ENCODE results near the gene DPF3.

DPF3 gene

DNA sequence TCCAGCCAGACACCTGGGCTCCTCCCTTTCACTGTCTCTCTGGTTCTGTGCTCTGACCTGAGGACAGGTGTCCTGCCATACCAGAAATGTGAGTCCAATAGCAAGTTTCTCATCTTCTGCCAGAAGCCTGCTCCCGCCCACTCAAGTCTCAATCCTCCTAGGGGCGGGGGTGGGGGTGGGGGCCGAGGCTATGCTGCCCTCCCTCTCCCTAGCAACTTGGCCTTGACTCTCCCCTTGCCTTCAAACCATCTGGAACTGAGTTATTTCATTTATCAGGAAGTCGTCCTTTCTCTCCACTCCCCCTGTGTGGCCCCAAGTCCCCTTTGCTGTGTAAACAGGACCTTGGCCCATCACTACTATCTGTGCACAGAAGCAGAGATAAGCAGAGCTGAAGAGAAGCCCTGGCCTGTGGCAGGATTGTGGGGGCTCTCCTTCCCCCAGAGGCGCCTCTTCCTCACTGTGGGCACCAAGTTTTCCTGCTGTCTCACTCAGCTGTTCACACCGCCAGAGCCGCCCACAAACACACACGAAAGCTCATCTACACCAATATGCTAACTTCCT, 117.1 kb downstream of the DPF3 start:
- no peak for TF ChIP-seq POLR2AphosphoS5 (IDR thresholded peaks at IDR 0.05; ENCODE audit: low read depth, low read length)
- TF ChIP-seq POLR2A (IDR thresholded peaks at IDR 0.05; ENCODE audit: low read depth, low read length) = no peak
- TF ChIP-seq SPI1 (IDR thresholded peaks at IDR 0.05; ENCODE audit: low read depth, low read length) = no peak
- no peak for TF ChIP-seq PAX5 (IDR thresholded peaks at IDR 0.05; ENCODE audit: insufficient read depth, low read length, severe bottlenecking)
- TF ChIP-seq POU2F2 (IDR thresholded peaks at IDR 0.05; ENCODE audit: low read depth, low read length) = no peak
- TF ChIP-seq TAF1 (IDR thresholded peaks at IDR 0.05; ENCODE audit: low read depth, low read length) = no peak
- FAIRE-seq (no peak), DNase-seq (ENCODE audit: insufficient read length, low spot score) (no peak)

DNA sequence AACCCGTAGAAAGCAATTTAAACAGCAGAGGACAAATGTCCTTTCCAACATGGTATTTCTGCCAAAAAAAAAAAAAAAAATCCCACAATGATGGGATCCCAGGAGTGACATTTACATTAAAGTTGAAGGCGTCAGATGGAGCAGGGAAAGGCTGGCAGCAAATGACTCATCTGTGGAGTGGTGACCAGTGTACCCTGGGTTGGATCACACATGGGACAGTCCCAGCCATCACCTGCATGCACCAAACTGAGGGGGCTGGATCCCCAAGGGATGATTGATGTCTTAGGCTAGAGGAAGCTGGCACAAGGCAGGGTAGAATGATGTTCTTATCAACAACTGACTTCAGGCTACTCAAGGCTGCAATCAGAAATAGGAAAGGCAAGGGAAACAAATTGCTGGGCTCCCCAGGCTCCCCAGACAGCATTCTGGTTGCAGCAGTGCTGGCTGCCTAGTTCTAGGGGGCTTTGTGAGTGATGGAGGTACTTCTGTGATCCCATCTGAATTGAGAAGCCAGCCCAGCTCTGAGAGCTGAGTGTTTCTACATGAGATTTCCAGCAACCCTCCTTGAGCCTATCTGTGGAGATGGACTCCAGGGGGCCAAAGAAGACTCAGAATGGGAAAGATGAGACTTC, 117.9 kb downstream of the DPF3 start:
- no peak for DNase-seq (ENCODE audit: insufficient read length, low spot score)
- no peak for FAIRE-seq
- no peak for TF ChIP-seq TAF1 (IDR thresholded peaks at IDR 0.05; ENCODE audit: low read depth, low read length)
- no peak for TF ChIP-seq POLR2AphosphoS5 (IDR thresholded peaks at IDR 0.05; ENCODE audit: low read depth, low read length)
- no peak for TF ChIP-seq POU2F2 (IDR thresholded peaks at IDR 0.05; ENCODE audit: low read depth, low read length)

DNA sequence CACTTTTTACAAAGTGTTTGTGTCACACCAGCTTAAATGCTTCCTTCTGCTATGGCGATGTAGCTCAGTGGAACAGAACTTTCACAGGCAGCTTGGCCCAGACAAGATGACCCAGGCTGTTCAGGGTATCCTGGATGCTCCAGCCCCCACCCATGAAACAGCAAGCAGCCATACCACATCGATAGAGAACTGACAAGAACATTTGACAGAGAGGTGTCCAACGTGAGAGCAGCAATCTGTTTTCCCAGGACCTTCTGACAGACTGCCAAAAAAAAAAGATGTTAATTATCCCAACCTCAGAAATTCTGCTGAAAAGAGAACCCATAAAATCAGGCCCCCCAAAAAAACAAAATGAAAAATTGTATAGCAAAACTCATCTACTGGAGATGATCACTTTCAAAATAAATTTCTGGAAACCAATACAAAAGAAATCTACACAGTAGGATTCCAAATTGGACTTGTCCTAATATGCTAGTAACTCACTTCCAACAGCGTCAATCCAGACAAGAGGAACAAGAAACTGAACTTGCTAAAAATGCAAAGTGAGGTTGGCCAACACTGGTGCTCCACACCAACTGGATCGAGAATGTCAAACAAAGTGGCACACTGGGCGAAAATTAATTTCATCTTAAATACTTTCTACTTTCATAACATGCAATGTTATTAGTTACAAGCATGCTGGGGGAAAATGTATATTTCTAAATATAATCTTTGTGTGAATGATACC, 118.8 kb downstream of the DPF3 start:
- no peak for TF ChIP-seq TAF1 (IDR thresholded peaks at IDR 0.05; ENCODE audit: low read depth, low read length)
- no peak for TF ChIP-seq POU2F2 (IDR thresholded peaks at IDR 0.05; ENCODE audit: low read depth, low read length)
- TF ChIP-seq SPI1 (IDR thresholded peaks at IDR 0.05; ENCODE audit: low read depth, low read length) = no peak
- TF ChIP-seq POLR2AphosphoS5 (IDR thresholded peaks at IDR 0.05; ENCODE audit: low read depth, low read length) = no peak
- TF ChIP-seq POLR2A (IDR thresholded peaks at IDR 0.05; ENCODE audit: low read depth, low read length) = no peak
- TF ChIP-seq PAX5 (IDR thresholded peaks at IDR 0.05; ENCODE audit: insufficient read depth, low read length, severe bottlenecking) = no peak
- DNase-seq (ENCODE audit: insufficient read length, low spot score) = no peak
- no peak for FAIRE-seq

DNA sequence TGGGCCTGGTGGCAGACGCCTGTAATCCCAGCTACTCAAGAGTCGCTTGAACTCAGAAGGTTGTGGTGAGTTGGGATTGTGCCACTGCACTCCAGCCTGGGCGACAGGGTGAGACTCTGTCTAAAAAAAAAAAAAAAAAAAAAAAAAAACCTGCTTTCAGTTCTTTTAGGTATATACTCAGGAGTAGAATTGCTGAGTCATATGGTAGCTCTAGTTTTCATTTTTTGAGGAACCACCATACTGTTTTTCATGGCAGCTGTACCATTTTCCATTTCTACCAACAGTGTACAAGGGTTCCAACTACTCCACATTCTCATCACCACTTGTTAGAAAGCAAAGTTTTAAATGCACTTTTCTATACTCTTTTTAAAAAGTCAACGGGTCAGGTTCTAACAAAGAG, 119.8 kb downstream of the DPF3 start:
- TF ChIP-seq PAX5 (IDR thresholded peaks at IDR 0.05; ENCODE audit: insufficient read depth, low read length, severe bottlenecking) = no peak
- no peak for TF ChIP-seq TAF1 (IDR thresholded peaks at IDR 0.05; ENCODE audit: low read depth, low read length)
- no peak for TF ChIP-seq SPI1 (IDR thresholded peaks at IDR 0.05; ENCODE audit: low read depth, low read length)
- TF ChIP-seq POU2F2 (IDR thresholded peaks at IDR 0.05; ENCODE audit: low read depth, low read length) = no peak
- no peak for TF ChIP-seq POLR2A (IDR thresholded peaks at IDR 0.05; ENCODE audit: low read depth, low read length)
- FAIRE-seq = no peak
- DNase-seq (ENCODE audit: insufficient read length, low spot score) = no peak

DNA sequence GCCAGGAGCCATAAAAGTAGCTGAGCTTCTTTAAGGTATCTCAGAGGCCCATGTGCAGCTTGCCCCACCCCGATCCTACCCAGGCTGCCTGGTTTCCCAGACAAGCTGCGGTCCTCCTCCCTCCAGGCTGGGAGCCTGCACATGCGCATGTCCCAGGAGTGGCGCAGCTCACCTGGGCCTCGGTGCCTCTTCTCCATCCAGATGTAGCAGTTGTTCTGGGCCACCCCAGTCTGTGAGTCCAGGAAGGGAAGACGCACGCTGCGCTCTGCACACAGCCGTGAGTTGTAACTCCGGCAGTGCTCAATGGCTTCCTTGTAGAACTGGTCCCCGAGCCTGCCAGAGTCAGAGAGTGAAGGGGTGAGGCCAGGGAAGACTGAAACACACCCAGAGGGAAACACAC, 122.3 kb downstream of the DPF3 start:
- DNase-seq (ENCODE audit: insufficient read length, low spot score) (no peak), FAIRE-seq (no peak)
- TF ChIP-seq PAX5 (IDR thresholded peaks at IDR 0.05; ENCODE audit: insufficient read depth, low read length, severe bottlenecking) (no peak), POLR2A (IDR thresholded peaks at IDR 0.05; ENCODE audit: low read depth, low read length) (no peak), SPI1 (IDR thresholded peaks at IDR 0.05; ENCODE audit: low read depth, low read length) (no peak), POLR2AphosphoS5 (IDR thresholded peaks at IDR 0.05; ENCODE audit: low read depth, low read length) (no peak), POU2F2 (IDR thresholded peaks at IDR 0.05; ENCODE audit: low read depth, low read length) (no peak), TAF1 (IDR thresholded peaks at IDR 0.05; ENCODE audit: low read depth, low read length) (no peak)

DNA sequence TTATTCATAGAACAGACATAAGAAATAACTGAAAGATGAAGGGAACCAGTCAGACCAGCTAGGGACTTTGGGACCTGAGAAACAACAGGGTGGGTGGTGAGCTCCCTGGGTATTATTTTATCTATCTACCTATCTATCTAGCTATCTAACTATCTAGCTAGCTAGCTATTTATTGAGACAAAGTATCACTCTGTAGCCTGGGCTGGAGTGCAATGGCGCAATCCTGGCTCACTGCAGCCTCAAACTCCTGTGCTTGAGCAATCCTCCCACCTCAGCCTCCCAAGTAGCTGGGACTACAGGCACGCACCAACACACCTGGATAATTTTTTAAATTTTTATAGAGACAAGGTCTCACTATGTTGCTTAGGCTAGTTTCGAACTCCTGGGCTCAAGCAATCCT, 127.6 kb downstream of the DPF3 start:
- FAIRE-seq = no peak
- no peak for DNase-seq (ENCODE audit: insufficient read length, low spot score)
- no peak for TF ChIP-seq POLR2AphosphoS5 (IDR thresholded peaks at IDR 0.05; ENCODE audit: low read depth, low read length)
- TF ChIP-seq SPI1 (IDR thresholded peaks at IDR 0.05; ENCODE audit: low read depth, low read length) = no peak
- no peak for TF ChIP-seq POLR2A (IDR thresholded peaks at IDR 0.05; ENCODE audit: low read depth, low read length)
- TF ChIP-seq PAX5 (IDR thresholded peaks at IDR 0.05; ENCODE audit: insufficient read depth, low read length, severe bottlenecking) = no peak
- no peak for TF ChIP-seq TAF1 (IDR thresholded peaks at IDR 0.05; ENCODE audit: low read depth, low read length)
- TF ChIP-seq POU2F2 (IDR thresholded peaks at IDR 0.05; ENCODE audit: low read depth, low read length) = no peak

DNA sequence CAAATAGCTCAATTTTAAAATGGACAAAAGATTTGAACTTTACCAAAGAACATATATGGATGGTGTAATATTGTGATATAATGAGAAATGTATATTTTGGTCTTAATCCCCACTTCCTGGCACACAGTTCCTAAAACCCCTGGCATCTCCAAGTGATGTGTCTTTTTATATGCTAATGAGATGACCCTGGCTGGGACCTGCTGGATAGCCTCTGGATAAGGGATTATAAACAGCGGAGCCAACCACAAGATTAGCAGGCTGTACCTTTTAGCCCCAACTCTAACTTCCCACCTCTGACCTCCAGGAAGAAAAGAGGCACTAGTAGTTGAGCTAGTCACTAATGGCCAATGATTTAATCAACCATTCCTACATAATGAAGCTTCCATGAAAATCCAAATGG, 130.0 kb downstream of the DPF3 start:
- DNase-seq (ENCODE audit: insufficient read length, low spot score) (no peak), FAIRE-seq (no peak)
- TF ChIP-seq SPI1 (IDR thresholded peaks at IDR 0.05; ENCODE audit: low read depth, low read length) (no peak), POLR2AphosphoS5 (IDR thresholded peaks at IDR 0.05; ENCODE audit: low read depth, low read length) (no peak), PAX5 (IDR thresholded peaks at IDR 0.05; ENCODE audit: insufficient read depth, low read length, severe bottlenecking) (no peak), POU2F2 (IDR thresholded peaks at IDR 0.05; ENCODE audit: low read depth, low read length) (no peak), TAF1 (IDR thresholded peaks at IDR 0.05; ENCODE audit: low read depth, low read length) (no peak), POLR2A (IDR thresholded peaks at IDR 0.05; ENCODE audit: low read depth, low read length) (no peak)

DNA sequence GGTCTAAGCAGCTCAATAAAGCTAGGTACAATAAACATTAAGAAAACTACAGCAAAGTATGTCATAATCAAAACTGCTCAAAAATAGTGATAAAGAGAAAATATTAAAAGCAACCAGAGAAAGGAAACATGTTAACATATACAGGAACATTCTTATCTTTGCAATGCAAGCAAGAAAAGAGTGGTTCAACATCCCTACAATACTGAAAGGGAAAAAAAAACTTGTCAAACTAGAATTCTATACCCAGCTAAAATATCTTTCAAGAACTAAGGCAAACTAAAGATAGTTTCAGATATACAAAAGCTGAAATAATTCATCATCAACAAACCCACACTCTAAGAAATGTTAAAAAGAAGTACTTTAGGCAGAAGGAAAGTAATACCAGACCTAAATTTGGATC, 134.2 kb downstream of the DPF3 start:
- TF ChIP-seq POLR2AphosphoS5 (IDR thresholded peaks at IDR 0.05; ENCODE audit: low read depth, low read length) = no peak
- no peak for TF ChIP-seq SPI1 (IDR thresholded peaks at IDR 0.05; ENCODE audit: low read depth, low read length)
- no peak for TF ChIP-seq PAX5 (IDR thresholded peaks at IDR 0.05; ENCODE audit: insufficient read depth, low read length, severe bottlenecking)
- TF ChIP-seq POLR2A (IDR thresholded peaks at IDR 0.05; ENCODE audit: low read depth, low read length) = no peak
- DNase-seq (ENCODE audit: insufficient read length, low spot score) = no peak
- no peak for FAIRE-seq

DNA sequence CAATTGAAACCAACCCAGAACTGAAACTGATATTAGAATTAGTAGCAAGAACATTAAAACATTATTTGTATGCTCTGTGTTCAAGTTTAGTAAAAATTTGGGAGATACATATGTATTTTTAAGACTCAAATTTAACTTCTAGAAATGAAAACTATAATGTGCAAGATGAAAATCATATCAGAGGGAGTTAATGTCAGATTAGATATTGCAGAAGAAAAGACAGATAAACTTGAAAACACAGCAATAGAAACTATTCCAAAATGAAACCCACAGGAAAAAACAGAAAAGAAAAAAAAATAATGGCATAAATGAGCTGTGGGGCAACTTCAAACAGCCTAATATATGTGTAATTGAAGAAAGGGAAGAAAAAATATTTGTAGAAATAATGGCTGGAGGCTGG, 134.9 kb downstream of the DPF3 start:
- no peak for FAIRE-seq
- no peak for TF ChIP-seq SPI1 (IDR thresholded peaks at IDR 0.05; ENCODE audit: low read depth, low read length)
- no peak for TF ChIP-seq POU2F2 (IDR thresholded peaks at IDR 0.05; ENCODE audit: low read depth, low read length)
- TF ChIP-seq POLR2AphosphoS5 (IDR thresholded peaks at IDR 0.05; ENCODE audit: low read depth, low read length) = no peak
- TF ChIP-seq PAX5 (IDR thresholded peaks at IDR 0.05; ENCODE audit: insufficient read depth, low read length, severe bottlenecking) = no peak
- TF ChIP-seq TAF1 (IDR thresholded peaks at IDR 0.05; ENCODE audit: low read depth, low read length) = no peak
- TF ChIP-seq POLR2A (IDR thresholded peaks at IDR 0.05; ENCODE audit: low read depth, low read length) = no peak
- no peak for DNase-seq (ENCODE audit: insufficient read length, low spot score)
